ENCODE results near the gene APOL5. TPM values are rescaled to one million over a fixed set of nuclear protein-coding genes. Genes with fewer than 3 reads are reported as not detected.
A peak's percentile ranks its signal among the peaks of the same experiment; 100 is the strongest.
"Not testable (repeated sequence)": the region's sequence is repeated elsewhere in the genome, so short reads cannot be mapped to it uniquely, and the experiment has no call there.

Gene APOL5
- total RNA-seq, 2 experiments from 2014 or later: not detected

DNA sequence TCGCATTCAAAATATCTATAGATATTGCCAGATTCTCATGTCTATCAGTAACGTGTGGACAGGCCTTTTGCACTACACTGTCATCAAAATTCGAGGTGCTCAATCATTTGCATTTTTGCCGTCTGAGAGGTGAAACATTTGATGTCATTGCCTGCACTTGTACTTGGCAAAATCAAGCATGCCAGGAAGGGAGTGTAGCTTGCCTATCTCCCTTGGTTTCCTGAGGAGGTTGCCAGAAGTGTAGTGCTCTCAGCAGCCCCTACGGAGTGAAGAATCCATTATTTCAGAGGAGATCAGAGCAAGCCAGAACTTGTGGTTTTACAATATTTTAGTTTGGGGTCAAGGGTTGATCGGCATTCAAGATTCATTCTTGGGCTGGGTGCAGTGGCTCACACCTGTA is 30.2 kb upstream of the APOL5 start:
- no peak for DNase-seq
- H3K9me3 Mint-ChIP-seq: no peaks in the 10 kb centered on the region
- no peaks in the 10 kb centered on the region for H3K36me3 Mint-ChIP-seq (ENCODE audit: low read depth)
- H3K27me3 Mint-ChIP-seq (ENCODE audit: low read depth): no peaks in the 10 kb centered on the region
- intact Hi-C loops (cut with micrococcal nuclease): no loop called here
- H3K4me3 Mint-ChIP-seq: no peak overlapping the region
- CTCF ChIA-PET: no interaction called here
- no peak overlapping the region for H3K27ac Mint-ChIP-seq
- H3K4me1 Mint-ChIP-seq (ENCODE audit: low read depth): no peaks in the 10 kb centered on the region

DNA sequence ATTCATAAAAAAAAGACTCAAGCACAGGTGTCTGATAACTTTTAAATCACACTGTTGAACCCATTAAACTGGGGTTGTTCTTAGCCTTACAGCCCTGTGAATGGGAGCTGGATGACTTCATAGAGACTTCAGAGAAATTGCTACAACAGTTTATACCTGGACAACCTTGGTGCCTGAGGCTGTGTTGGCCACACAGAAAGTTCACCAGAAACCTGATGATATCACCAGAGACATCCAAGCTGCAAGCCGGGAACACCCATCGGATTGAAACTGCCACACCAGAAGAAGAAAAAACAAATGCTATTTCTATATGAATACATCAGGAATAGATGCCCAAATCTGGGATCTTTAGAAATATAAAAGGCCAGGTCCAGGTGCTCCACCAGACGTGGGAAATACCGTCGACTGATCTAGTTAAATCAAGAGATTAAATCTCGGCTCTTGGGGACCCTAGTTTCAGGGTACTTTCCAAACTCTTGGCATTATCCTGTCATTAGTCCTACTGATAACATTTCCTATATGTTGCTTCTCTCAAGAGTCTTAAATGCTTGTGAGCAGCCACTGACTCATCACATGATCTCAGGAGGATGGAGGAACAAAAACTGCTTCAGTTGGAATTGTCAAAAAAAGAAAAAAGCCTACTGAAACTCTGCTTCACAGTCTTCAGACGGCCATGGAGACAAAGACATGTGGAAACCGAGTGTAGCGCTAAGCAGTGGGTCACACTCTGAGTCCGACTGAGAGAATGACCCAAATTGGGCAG is 28.6 kb upstream of the APOL5 start:
- Mint-ChIP-seq H3K27me3 (ENCODE audit: low read depth) (no peaks in the 10 kb centered on the region), H3K4me1 (ENCODE audit: low read depth) (no peaks in the 10 kb centered on the region), H3K27ac (no peak overlapping the region), H3K36me3 (ENCODE audit: low read depth) (no peaks in the 10 kb centered on the region), H3K4me3 (no peak overlapping the region), H3K9me3 (no peaks in the 10 kb centered on the region)
- DNase-seq: no peak
- intact Hi-C loops (cut with micrococcal nuclease): no loop called here
- CTCF ChIA-PET: no interaction called here

DNA sequence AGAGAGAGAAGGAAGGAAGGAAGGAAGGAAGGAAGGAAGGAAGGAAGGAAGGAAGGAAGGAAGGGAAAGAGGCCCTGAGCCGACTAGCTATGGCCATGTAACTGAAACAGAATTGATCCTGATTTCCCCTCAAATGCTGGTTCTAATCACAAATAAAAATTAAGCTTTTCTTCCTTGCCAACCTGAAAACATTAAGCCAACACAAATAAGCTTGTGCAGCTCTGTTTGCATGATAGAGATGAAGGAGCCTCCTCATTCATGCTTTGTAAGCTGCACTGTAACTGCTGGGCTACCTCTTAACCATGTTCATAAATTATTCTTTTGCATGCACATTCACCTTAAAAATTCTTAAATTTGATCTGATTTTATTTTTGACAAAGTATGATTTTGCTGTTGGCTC is 27.7 kb upstream of the APOL5 start:
- H3K4me3 Mint-ChIP-seq: no peak overlapping the region
- no peaks in the 10 kb centered on the region for H3K9me3 Mint-ChIP-seq
- no peak for DNase-seq
- CTCF ChIA-PET: no interaction called here
- H3K27me3 Mint-ChIP-seq (ENCODE audit: low read depth): no peaks in the 10 kb centered on the region
- H3K27ac Mint-ChIP-seq: no peak overlapping the region
- intact Hi-C loops (cut with micrococcal nuclease): no loop called here
- H3K4me1 Mint-ChIP-seq (ENCODE audit: low read depth): no peaks in the 10 kb centered on the region
- H3K36me3 Mint-ChIP-seq (ENCODE audit: low read depth): no peaks in the 10 kb centered on the region

- no peak overlapping the region for H3K27ac Mint-ChIP-seq
- H3K9me3 Mint-ChIP-seq: no peaks in the 10 kb centered on the region
Observed at GRCh38 chr22:35695202-35695601, 22.5 kb upstream of the APOL5 start.

GRCh38 chr22:35697142-35697541 is 20.5 kb upstream of the APOL5 start:
- H3K9me3 Mint-ChIP-seq: no peaks in the 10 kb centered on the region
- CTCF ChIA-PET: no interaction called here

More at GRCh38 chr22:35695202-35695601, 22.5 kb upstream of the APOL5 start:
- no peaks in the 10 kb centered on the region for H3K27me3 Mint-ChIP-seq (ENCODE audit: low read depth)
- no peaks in the 10 kb centered on the region for H3K36me3 Mint-ChIP-seq (ENCODE audit: low read depth)
- no peaks in the 10 kb centered on the region for H3K4me1 Mint-ChIP-seq (ENCODE audit: low read depth)
- DNase-seq: no peak
- intact Hi-C loops (cut with micrococcal nuclease): loop anchor here (5.0 kb wide), 1 partner anchor 48 kb away; the partner anchor contains the start of gene APOL6
- CTCF ChIA-PET: no interaction called here
- no peak overlapping the region for H3K4me3 Mint-ChIP-seq

GRCh38 chr22:35699852-35700251 is 17.8 kb upstream of the APOL5 start:
- H3K4me3 Mint-ChIP-seq; H3K4me1 Mint-ChIP-seq (ENCODE audit: low read depth); H3K27me3 Mint-ChIP-seq (ENCODE audit: low read depth); CTCF ChIA-PET; H3K36me3 Mint-ChIP-seq (ENCODE audit: low read depth); H3K27ac Mint-ChIP-seq; H3K9me3 Mint-ChIP-seq: not testable (repeated sequence)
- DNase-seq: peak; percentile 5
- intact Hi-C loops (cut with micrococcal nuclease): loop anchor here (5.0 kb wide), 1 partner anchor 53 kb away; the partner anchor contains the start of gene APOL6

More at GRCh38 chr22:35697142-35697541, 20.5 kb upstream of the APOL5 start:
- Mint-ChIP-seq H3K27me3 (ENCODE audit: low read depth) (no peaks in the 10 kb centered on the region), H3K4me1 (ENCODE audit: low read depth) (no peaks in the 10 kb centered on the region), H3K4me3 (no peak overlapping the region), H3K27ac (no peak overlapping the region), H3K36me3 (ENCODE audit: low read depth) (no peaks in the 10 kb centered on the region)
- peak; percentile 43 for DNase-seq
- intact Hi-C loops (cut with micrococcal nuclease): loop anchor here (5.0 kb wide), 1 partner anchor 50 kb away; the partner anchor contains the start of gene APOL6

GRCh38 chr22:35703861-35704584 is 13.6 kb upstream of the APOL5 start:
- CTCF ChIA-PET: no interaction called here
- Mint-ChIP-seq H3K27ac (no peak overlapping the region), H3K4me3 (no peak overlapping the region), H3K4me1 (ENCODE audit: low read depth) (no peaks in the 10 kb centered on the region), H3K27me3 (ENCODE audit: low read depth) (no peaks in the 10 kb centered on the region), H3K36me3 (ENCODE audit: low read depth) (no peaks in the 10 kb centered on the region), H3K9me3 (no peaks in the 10 kb centered on the region)
- DNase-seq: no peak
- intact Hi-C loops (cut with micrococcal nuclease): no loop called here

DNA sequence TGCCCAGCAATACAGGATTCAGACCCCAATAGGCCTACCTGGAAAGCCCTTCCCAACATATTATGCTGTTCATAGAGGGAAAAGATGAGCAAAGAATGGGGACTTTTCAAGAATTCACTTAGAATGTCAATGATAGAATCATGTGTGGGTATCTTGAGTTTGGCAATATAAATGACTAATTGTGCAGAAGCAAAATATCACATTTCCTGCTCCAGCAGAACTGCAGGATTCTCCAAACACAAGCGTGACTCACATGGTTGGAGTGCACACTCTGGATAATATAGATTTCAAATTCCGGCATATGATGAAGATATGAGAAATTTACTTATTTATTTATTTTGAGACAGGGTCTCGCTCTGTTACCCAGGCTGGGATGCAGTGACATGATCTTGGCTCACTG is 12.5 kb upstream of the APOL5 start:
- CTCF ChIA-PET: no interaction called here
- H3K9me3 Mint-ChIP-seq: no peaks in the 10 kb centered on the region
- no peaks in the 10 kb centered on the region for H3K4me1 Mint-ChIP-seq (ENCODE audit: low read depth)
- no peak for DNase-seq
- no peaks in the 10 kb centered on the region for H3K27me3 Mint-ChIP-seq (ENCODE audit: low read depth)
- H3K36me3 Mint-ChIP-seq (ENCODE audit: low read depth): no peaks in the 10 kb centered on the region
- H3K27ac Mint-ChIP-seq: no peak overlapping the region
- H3K4me3 Mint-ChIP-seq: no peak overlapping the region
- intact Hi-C loops (cut with micrococcal nuclease): no loop called here

DNA sequence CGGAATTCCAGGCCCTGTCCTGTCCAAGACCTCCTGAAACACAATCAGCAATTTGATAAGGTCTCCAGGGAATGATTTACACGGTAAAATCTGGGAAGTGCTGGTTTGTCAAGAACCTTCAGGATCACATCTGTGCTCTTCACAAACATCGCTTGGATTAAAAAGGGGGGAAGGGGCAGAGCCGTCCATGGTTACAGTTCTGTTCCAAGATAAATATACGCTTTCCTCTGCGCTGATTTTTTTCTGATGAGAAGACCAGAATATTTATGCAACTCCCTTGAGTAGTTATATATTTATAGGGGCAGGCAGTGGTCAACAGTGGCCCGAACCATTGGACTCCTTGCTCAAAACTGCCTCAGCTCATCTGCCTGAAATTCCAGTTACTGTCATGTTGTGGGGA is 9.2 kb upstream of the APOL5 start:
- CTCF ChIA-PET: no interaction called here
- DNase-seq: no peak
- intact Hi-C loops (cut with micrococcal nuclease): no loop called here
- H3K9me3 Mint-ChIP-seq: peaks cover 5% of the 10 kb centered on the region
- H3K4me1 Mint-ChIP-seq (ENCODE audit: low read depth): no peaks in the 10 kb centered on the region
- no peaks in the 10 kb centered on the region for H3K36me3 Mint-ChIP-seq (ENCODE audit: low read depth)
- no peak overlapping the region for H3K27ac Mint-ChIP-seq
- peaks cover 1% of the 10 kb centered on the region for H3K27me3 Mint-ChIP-seq (ENCODE audit: low read depth)
- H3K4me3 Mint-ChIP-seq: no peak overlapping the region

- DNase-seq: no peak
- H3K4me1 Mint-ChIP-seq (ENCODE audit: low read depth): no peaks in the 10 kb centered on the region
- H3K9me3 Mint-ChIP-seq: peaks cover 5% of the 10 kb centered on the region
- H3K27ac Mint-ChIP-seq: no peak overlapping the region
- no peaks in the 10 kb centered on the region for H3K36me3 Mint-ChIP-seq (ENCODE audit: low read depth)
- peaks cover 2% of the 10 kb centered on the region for H3K27me3 Mint-ChIP-seq (ENCODE audit: low read depth)
- intact Hi-C loops (cut with micrococcal nuclease): no loop called here
- H3K4me3 Mint-ChIP-seq: no peak overlapping the region
- CTCF ChIA-PET: no interaction called here
Observed at GRCh38 chr22:35708917-35709316, 8.8 kb upstream of the APOL5 start.

DNA sequence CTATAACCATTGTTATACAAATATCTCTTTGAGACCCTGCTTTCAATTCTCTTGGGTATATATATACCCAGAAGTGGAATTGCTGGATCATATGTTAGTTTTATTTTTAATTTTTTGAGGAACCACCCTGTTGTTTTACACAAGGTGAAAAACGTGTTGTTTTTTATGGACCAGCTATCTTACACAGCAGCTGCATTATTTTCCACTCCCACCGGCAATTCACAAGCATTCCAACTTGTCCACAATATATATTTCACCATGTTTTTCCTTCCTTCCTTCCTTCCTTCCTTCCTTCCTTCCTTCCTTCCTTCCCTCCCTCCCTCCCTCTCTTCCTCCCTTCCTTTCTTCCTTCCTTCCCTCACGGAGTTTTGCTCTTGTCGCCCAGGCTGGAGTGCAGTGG is 6.3 kb upstream of the APOL5 start:
- DNase-seq: no peak
- Mint-ChIP-seq H3K9me3 (peaks cover 5% of the 10 kb centered on the region), H3K4me1 (ENCODE audit: low read depth) (no peaks in the 10 kb centered on the region), H3K27me3 (ENCODE audit: low read depth) (peaks cover 4% of the 10 kb centered on the region), H3K27ac (no peak overlapping the region), H3K4me3 (no peak overlapping the region), H3K36me3 (ENCODE audit: low read depth) (no peaks in the 10 kb centered on the region)
- intact Hi-C loops (cut with micrococcal nuclease): no loop called here
- CTCF ChIA-PET: no interaction called here

DNA sequence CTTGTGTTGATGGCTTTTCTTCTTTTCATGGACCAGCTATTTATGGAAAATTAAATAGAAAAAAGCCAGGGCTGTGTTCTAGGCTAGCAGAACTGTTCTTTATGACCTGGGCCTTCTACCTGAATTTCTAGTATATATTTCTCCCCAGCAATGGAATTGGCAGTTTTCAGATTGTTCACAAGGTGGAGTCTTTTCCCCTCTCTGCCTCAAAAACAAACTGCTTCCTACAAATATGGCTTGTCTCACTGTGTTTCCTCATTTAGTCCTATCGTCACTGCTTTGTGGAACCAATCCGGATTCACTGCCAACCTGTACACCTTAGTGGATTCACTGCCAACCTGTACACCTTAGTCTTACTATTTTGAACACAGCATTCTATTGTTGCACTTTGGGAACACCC is 5.0 kb upstream of the APOL5 start:
- Mint-ChIP-seq H3K27ac (no peak overlapping the region), H3K27me3 (ENCODE audit: low read depth) (peaks cover 4% of the 10 kb centered on the region), H3K4me3 (no peak overlapping the region), H3K9me3 (peaks cover 5% of the 10 kb centered on the region), H3K4me1 (ENCODE audit: low read depth) (no peaks in the 10 kb centered on the region), H3K36me3 (ENCODE audit: low read depth) (no peaks in the 10 kb centered on the region)
- CTCF ChIA-PET: no interaction called here
- DNase-seq: no peak
- intact Hi-C loops (cut with micrococcal nuclease): no loop called here
